Fibroblast of the conjunctiva (primary cell): Measurements from ENCODE around the gene KAT6B.

Experiments
- DNase-seq: peaks from one replicate; pipeline ENCODE4 v3.0.0-alpha.2; 2010; ENCODE audit warnings: low read depth

KAT6B gene

GRCh38 chr10:74988054-74988775 is 161.8 kb downstream of the KAT6B start:
- no peak for DNase-seq

- DNase-seq = no peak
Observed at GRCh38 chr10:74988832-74989561, 162.6 kb downstream of the KAT6B start.

- no peak for DNase-seq
Observed at GRCh38 chr10:74991435-74991834, 165.0 kb downstream of the KAT6B start.

- DNase-seq = no peak
Observed at GRCh38 chr10:74992068-74992467, 165.7 kb downstream of the KAT6B start.

- DNase-seq = no peak
Observed at GRCh38 chr10:74993649-74994048, 167.2 kb downstream of the KAT6B start.

GRCh38 chr10:74994854-74995253 is 168.5 kb downstream of the KAT6B start:
- DNase-seq = no peak

- DNase-seq = no peak
Observed at GRCh38 chr10:74995806-74996205, 169.4 kb downstream of the KAT6B start.

- no peak for DNase-seq
Observed at GRCh38 chr10:74997163-74997562, 170.8 kb downstream of the KAT6B start.

- DNase-seq = no peak
Observed at GRCh38 chr10:75000748-75001321, 174.4 kb downstream of the KAT6B start.

GRCh38 chr10:75001715-75002350 is 175.4 kb downstream of the KAT6B start:
- no peak for DNase-seq

- no peak for DNase-seq
Observed at GRCh38 chr10:75002351-75002725, 175.9 kb downstream of the KAT6B start.

GRCh38 chr10:75002967-75003594 is 176.7 kb downstream of the KAT6B start:
- DNase-seq = no peak

GRCh38 chr10:75003891-75004290 is 177.5 kb downstream of the KAT6B start:
- DNase-seq = no peak

GRCh38 chr10:75007646-75008045 is 181.2 kb downstream of the KAT6B start:
- DNase-seq = no peak

GRCh38 chr10:75008952-75009351 is 182.6 kb downstream of the KAT6B start:
- DNase-seq = no peak

GRCh38 chr10:75009426-75009825 is 183.0 kb downstream of the KAT6B start:
- no peak for DNase-seq

GRCh38 chr10:75010373-75010772 is 184.0 kb downstream of the KAT6B start:
- DNase-seq = no peak

GRCh38 chr10:75011221-75011620 is 184.8 kb downstream of the KAT6B start:
- no peak for DNase-seq

GRCh38 chr10:75012471-75012870 is 186.1 kb downstream of the KAT6B start:
- DNase-seq = no peak

- no peak for DNase-seq
Observed at GRCh38 chr10:75013007-75013406, 186.6 kb downstream of the KAT6B start.

GRCh38 chr10:75013522-75013921 is 187.1 kb downstream of the KAT6B start:
- no peak for DNase-seq

GRCh38 chr10:75014516-75015230 is 188.3 kb downstream of the KAT6B start:
- DNase-seq = no peak
